Thoracic aorta (tissue), 2 donors: ENCODE results near the gene RGPD3. TPM values are rescaled to one million over a fixed set of nuclear protein-coding genes. Genes with fewer than 3 reads are reported as not detected.
"Not testable (repeated sequence)": the region's sequence is repeated elsewhere in the genome, so short reads cannot be mapped to it uniquely, and the experiment has no call there.

Experiments used
- ATAC-seq: fragments of 150-250 bp; one replicate; pipeline ENCODE4 v1.8.0; 2017; ENCODE audit warnings: low read depth; ENCODE audit not compliant: insufficient number of reproducible peaks, low FRiP score
- DNase-seq: peaks from one replicate; pipeline ENCODE4 v3.0.0-alpha.2; 2020; ENCODE audit warnings: low spot score
- H3K27ac ChIP-seq, 2 donors: fragments of 200-600 bp; sonication (generic); 1 replicate in 1 of 2; 2 replicates in 1 of 2; pipeline ENCODE4 v1.5.1; 2016; ENCODE audit warnings: mild to moderate bottlenecking in 2 of 2, moderate library complexity in 2 of 2
- H3K27me3 ChIP-seq: fragments of 200-600 bp; sonication (generic); replicated peaks from 2 replicates; pipeline ENCODE4 v1.6.0; 2016; ENCODE audit warnings: mild to moderate bottlenecking; ENCODE audit not compliant: insufficient read depth
- H3K36me3 ChIP-seq: fragments of 200-600 bp; sonication (generic); one replicate; pipeline ENCODE4 v1.5.1; 2016
- H3K4me1 ChIP-seq, 2 donors: fragments of 200-600 bp; sonication (generic); 1 replicate in 1 of 2; 2 replicates in 1 of 2; pipeline versions ENCODE4 v1.5.1 to v1.6.0; 2016; ENCODE audit warnings: low read depth in 2 of 2, mild to moderate bottlenecking in 1 of 2; ENCODE audit not compliant: control insufficient read depth in 1 of 2
- H3K4me3 ChIP-seq: fragments of 200-600 bp; sonication (generic); 2 replicates; pipeline ENCODE4 v1.5.1; 2016; ENCODE audit warnings: mild to moderate bottlenecking
- H3K9me3 ChIP-seq: fragments of 200-600 bp; sonication (generic); 2 replicates; pipeline ENCODE4 v1.5.1; 2016
- total RNA-seq, 2 donors: library from RNA; depleted of rRNA; stranded (reverse); fragments of >200 nt; gene quantifications; one replicate each; pipeline versions ENCODE4 v1.1.0 to v1.2.3, GENCODE V29; 2016

Gene RGPD3
- total RNA-seq, 2 donors from 2014 or later = 0.27 to 1.1 TPM

DNA sequence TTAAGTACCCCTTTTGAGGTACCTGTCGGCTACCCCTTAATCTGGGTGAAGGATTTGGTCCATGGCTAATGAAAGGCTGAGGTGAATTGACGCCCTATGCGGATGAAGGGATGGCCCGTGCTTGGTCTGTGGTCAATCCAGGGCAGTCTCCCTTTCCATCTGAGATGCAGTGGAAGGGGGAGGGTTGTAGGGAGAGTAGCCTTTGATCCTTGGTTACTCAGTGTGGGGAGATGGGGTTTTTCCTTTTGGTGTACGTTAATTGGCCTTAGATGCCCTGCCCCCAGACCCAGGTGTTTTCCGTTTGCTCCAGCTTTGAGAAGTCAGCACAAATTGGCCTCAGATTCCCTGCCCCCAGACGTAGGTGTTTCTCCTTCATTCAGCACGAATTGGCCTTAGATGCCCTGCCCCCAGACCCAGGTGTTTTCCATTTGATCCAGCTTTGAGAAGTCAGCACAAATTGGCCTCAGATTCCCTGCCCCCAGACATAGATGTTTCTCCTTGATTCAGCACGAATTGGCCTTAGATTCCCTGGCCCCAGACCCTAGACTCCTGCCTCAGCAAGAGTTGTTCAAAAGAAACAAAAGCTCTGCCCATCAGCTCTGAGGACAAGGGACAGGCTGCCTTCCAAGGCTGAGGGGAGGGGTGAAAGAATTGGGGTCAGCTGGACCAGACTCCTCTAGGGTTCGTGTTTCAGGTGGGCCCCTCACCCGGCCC, 40.6 kb upstream of the RGPD3 start:
- not testable (repeated sequence) for ATAC-seq

DNA sequence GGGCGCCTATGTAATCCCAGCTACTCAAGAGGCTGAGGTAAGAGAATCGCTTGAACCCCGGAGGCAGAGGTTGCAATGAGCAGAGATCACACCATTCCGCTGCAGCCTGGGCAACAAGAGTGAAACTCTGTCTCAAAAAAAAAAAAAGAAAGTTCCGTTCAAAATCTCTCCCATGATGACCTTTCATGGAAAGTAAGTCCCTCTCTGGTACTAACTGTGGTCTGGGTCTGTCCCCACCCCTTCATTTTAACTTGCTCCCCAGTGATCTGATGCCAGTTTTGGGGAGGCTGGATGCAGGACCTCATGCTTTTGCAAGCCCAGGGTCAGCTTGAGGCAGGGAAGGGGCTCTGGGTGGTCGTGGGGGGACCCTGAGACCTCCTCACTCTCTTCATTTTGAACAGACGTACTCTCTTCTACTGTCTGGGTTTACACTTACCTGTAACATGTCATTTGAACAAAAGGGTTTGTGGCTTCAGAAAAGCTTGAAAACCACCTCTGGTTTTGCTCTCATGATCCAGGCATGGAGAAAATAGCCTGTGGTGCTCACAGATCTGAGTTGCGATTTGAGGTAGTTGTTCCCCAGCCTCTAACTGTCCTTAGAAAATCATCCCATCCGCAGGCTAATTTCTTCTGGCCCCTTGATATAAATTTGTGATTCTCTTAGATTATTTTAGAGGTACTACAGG, 37.9 kb upstream of the RGPD3 start:
- ATAC-seq, H3K27me3 ChIP-seq, H3K4me1 ChIP-seq: not testable (repeated sequence)

More for the DNA sequence above, 40.6 kb upstream of the RGPD3 start:
- not testable (repeated sequence) for H3K4me3 ChIP-seq, H3K27me3 ChIP-seq, H3K36me3 ChIP-seq, H3K27ac ChIP-seq, DNase-seq, H3K9me3 ChIP-seq
- peaks cover 6 to 11% of the 10 kb centered on the region in 2 donors for H3K4me1 ChIP-seq

DNA sequence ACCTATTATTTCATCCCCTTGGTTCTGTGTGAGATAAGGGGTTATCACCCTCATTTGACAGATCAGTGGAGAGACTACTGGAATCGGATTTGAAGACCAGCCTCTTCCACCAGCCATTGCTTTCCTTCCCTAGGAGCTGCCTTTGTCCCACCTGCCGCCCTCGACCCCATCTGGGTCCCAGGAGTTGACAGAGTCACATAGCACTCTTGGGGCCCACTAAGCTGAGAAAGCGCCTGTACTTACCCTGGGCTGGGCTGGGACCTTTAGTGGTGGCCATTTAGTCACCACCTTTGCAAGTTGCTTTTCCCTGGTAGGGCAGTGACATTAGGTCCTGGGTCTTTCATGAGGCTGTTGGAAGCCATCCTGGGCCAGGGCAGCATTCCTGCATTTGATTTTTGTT, 36.6 kb upstream of the RGPD3 start:
- H3K9me3 ChIP-seq, ATAC-seq, H3K27me3 ChIP-seq, DNase-seq, H3K27ac ChIP-seq, H3K4me1 ChIP-seq, H3K36me3 ChIP-seq, H3K4me3 ChIP-seq: not testable (repeated sequence)

More for the DNA sequence above, 37.9 kb upstream of the RGPD3 start:
- H3K4me3 ChIP-seq, DNase-seq, H3K27ac ChIP-seq, H3K36me3 ChIP-seq, H3K9me3 ChIP-seq: not testable (repeated sequence)

DNA sequence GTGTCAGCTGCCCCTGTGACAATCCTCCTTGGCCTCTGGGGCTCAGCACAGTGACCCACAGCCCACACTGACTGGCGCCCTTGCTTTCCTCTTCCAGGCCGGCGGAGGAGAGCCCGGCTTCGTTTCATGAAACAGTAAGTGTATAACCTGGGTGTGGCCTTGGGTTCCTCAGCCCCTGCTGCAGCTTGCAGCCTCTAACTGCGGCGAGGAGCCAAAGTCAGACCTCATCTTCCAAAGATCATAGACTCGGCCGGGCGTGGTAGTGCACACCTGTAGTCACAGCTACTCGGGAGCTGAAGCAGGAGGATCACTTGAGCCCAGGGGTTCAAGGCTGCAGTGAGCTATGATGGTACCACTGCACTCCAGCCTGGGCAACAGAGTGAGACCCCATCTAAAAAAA, 36.0 kb upstream of the RGPD3 start:
- not testable (repeated sequence) for H3K27me3 ChIP-seq, DNase-seq, H3K9me3 ChIP-seq, H3K4me1 ChIP-seq, H3K36me3 ChIP-seq, H3K27ac ChIP-seq, ATAC-seq, H3K4me3 ChIP-seq

DNA sequence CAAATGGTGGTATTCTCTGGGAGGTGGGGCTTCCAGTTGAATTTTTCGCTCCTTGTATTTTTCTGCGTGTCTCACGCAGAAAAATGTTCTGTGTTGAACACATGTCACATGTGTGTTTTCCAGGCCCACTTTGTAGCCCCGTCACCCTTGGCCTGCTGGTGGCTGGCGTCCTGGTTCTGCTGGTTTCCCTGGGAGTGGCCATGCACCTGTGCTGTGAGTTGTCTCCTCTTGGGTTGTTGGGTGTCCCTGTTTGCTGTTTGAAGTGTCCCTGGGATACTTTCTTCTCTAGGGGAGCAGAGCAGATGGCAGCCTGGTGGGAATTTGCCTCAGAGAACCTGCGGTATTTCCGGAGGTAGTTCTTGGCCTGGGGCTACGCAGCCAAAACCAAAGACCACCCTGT, 34.1 kb upstream of the RGPD3 start:
- not testable (repeated sequence) for H3K9me3 ChIP-seq, DNase-seq, H3K27me3 ChIP-seq, ATAC-seq, H3K4me1 ChIP-seq, H3K36me3 ChIP-seq, H3K27ac ChIP-seq, H3K4me3 ChIP-seq

DNA sequence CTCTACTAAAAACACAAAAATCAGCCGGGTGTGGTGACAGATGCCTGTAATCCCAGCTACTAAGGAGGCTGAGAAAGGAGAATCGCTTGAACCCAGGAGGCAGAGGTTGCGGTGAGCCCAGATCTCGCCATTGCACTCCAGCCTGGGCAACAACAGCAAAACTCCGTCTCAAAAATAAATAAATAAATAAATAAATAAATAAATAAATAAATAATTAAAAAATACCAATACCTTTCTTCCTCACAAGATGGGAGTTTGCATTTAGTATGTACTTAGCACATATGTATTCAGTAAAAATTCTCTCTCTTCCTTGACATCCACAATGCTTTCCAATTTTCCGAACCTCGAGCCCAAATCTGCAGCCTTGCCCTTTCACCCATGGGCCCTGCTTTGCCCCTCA, 32.1 kb upstream of the RGPD3 start:
- H3K36me3 ChIP-seq, H3K27ac ChIP-seq, H3K9me3 ChIP-seq, DNase-seq, H3K4me1 ChIP-seq, H3K27me3 ChIP-seq, ATAC-seq, H3K4me3 ChIP-seq: not testable (repeated sequence)

DNA sequence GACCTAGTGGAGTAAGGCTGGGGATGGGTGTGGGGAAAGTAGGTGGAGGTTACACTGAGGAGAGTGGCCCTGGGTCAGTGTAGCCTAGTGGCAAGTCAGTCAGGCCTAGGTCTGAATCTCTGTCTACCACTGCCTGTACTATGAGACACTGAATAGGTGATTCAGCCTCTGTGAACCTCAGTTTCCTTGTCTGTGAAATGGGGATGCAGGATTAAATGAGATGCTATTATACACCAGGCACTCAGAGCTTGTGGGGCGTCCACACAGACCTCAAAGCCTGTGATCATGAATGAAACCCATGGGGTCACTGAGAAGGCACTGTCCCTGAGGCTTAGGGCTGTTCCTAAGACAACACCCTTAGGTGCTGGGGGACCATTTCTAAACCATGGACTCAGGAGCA, 30.3 kb upstream of the RGPD3 start:
- not testable (repeated sequence) for H3K36me3 ChIP-seq, H3K4me1 ChIP-seq, ATAC-seq, DNase-seq, H3K27me3 ChIP-seq, H3K9me3 ChIP-seq, H3K27ac ChIP-seq, H3K4me3 ChIP-seq

DNA sequence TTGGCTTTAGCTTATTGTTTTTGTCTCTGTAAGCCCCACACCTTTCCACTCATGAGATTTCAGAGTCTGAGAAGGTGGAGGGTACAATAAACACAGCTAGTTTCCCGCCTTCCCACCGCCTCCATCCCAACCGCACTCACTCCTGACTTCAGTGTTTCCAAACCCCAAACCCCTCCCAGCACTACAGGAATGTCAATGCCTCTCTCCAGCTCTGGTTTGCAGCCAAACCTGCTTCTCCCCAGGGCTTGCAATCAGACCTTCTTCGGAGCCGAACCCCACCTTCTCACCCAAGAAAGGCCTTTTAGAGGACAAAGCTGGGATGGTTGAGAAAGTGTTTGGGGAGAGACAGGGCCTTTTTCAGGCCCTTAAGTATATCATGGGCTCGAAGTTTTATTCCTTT, 24.7 kb upstream of the RGPD3 start:
- H3K36me3 ChIP-seq, H3K27me3 ChIP-seq, ATAC-seq, H3K4me1 ChIP-seq, DNase-seq, H3K4me3 ChIP-seq, H3K27ac ChIP-seq, H3K9me3 ChIP-seq: not testable (repeated sequence)

DNA sequence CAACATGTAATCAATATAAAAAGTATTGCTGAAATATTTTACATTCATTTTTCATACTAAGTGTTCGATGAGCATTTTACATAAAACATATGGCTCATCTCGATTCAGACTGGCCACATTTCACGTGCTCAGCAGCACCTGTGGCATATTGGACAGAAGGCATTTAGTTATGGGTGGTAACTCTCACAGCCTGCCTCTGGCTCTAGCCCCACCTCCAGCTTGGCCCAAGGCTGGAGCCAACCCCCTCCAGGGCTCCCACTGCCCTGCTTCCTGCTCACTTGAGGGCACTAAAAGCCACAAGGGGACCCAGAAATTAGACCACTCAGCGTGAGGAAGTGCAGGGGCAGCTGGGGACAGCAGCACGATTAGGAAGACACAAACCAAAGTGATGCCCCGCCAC, 24.2 kb upstream of the RGPD3 start:
- ATAC-seq, H3K4me3 ChIP-seq, H3K9me3 ChIP-seq, H3K27ac ChIP-seq, H3K27me3 ChIP-seq, H3K36me3 ChIP-seq, H3K4me1 ChIP-seq, DNase-seq: not testable (repeated sequence)

DNA sequence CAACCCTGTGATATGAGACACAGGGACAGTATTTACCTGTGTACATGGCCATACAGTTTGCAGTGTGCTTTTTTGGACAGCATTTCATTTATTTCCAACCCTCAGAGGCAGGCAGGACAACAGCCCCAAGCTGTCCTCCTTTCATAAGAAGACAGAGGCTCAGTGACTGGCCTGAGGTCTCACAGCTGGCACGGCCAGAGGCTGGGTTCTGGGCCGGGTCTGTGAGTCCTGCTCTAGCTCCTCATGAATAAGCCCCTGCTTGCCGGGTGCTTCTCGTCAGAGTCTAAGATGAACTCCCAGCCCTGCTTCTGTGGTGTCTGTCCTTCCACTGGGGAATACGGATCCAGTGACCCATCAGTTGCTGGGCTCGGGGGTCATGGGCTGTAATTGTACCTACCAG, 21.5 kb upstream of the RGPD3 start:
- not testable (repeated sequence) for H3K4me3 ChIP-seq, H3K36me3 ChIP-seq, H3K27me3 ChIP-seq, ATAC-seq, H3K27ac ChIP-seq, H3K4me1 ChIP-seq, H3K9me3 ChIP-seq, DNase-seq

DNA sequence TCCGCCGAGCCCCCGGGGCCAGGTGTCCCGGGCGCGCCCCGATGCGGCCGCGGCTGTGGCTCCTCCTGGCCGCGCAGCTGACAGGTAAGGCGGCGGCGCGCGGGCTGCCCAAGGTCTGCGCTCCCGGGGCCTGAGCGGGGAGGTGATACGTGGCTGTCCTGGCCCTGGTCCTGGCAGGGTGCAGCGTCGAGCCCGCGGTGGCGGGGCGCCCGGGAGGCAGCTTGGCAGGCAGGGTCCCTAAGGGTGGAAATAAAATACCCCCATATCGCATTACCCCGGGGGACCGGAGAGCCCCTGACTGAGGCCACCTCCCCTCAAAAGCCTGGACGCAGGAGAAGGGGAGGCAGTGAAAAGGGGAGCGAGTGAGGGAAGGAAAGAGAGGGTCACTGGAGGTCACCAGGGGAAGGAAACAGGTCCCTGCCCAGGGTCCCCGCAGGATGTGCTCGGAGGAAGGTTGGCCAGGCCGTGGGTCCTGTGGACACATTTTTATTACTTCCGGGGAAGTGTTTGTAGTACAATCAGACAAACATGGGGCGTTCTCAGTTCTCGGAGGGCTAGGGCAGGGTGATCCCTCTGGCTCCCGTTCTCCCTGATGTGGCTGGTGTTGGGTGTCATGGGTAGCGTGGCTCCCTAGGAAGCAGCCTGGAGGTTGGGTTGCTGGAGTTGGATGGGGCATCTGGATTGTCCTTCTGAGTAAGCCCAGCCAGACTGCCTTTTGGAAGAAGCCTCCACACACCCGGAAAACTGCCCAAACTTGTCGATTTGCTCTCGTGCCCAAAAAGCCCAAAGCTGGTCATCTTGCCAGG, 19.4 kb upstream of the RGPD3 start:
- H3K27me3 ChIP-seq, ATAC-seq, DNase-seq, H3K4me1 ChIP-seq, H3K36me3 ChIP-seq, H3K27ac ChIP-seq, H3K9me3 ChIP-seq: not testable (repeated sequence)
- peak overlapping the region; percentile 29 for H3K4me3 ChIP-seq
